ENCODE results near the gene TUBG2. TPM values are rescaled to one million over a fixed set of nuclear protein-coding genes. Genes with fewer than 3 reads are reported as not detected.
A peak's percentile ranks its signal among the peaks of the same experiment; 100 is the strongest.

Gene TUBG2
- total RNA-seq, 2 experiments from 2014 or later, result 9.0 to 9.7 TPM

GRCh38 chr17:42679492-42680330 lies 20.6 kb downstream of the TUBG2 start:
- ATAC-seq (ENCODE audit: poor library complexity), result peak; percentile 35

GRCh38 chr17:42680331-42680808 lies 21.3 kb downstream of the TUBG2 start:
- peak overlapping the region; percentile 76 for H3K4me3 Mint-ChIP-seq

More at GRCh38 chr17:42679492-42680330, 20.6 kb downstream of the TUBG2 start:
- peak; percentile 84 for TF ChIP-seq CTCF (IDR thresholded peaks at IDR 0.05)
- H3K27ac Mint-ChIP-seq, result peak overlapping the region; percentile 79
- intact Hi-C loops (cut with DNase I, micrococcal nuclease), result loop anchor here (1.0 to 10.0 kb wide), 5 partner anchors 63 to 1445 kb away; partner anchors contain the start of genes HDAC5 (in 1 of the 2), RETREG3 (in 1 of the 2) and TUBG1 (in 1 of the 2)
- H3K27me3 ChIP-seq (ENCODE audit: control insufficient read depth in 1 of 2, insufficient read depth in 2 of 2, low read length in 2 of 2), result peaks cover 46 to 52% of the 10 kb centered on the region in 2 experiments
- H3K27me3 Mint-ChIP-seq, result peaks cover 63% of the 10 kb centered on the region
- ChIA-PET POLR2A (interaction anchor here (0.7 to 4.3 kb wide), 10 partner anchors 9 to 636 kb away, joined by 3 to 22 read pairs (median 3); partner anchors contain the start of genes PSMC3IP, RETREG3, STAT3 and TUBG1), CTCF (interaction anchor here (0.6 to 2.8 kb wide), 10 partner anchors 8 to 804 kb away, joined by 3 to 24 read pairs (median 4); partner anchors contain the start of genes BECN1, DHX8, NKIRAS2 and PSMC3IP)
- peaks cover 83% of the 10 kb centered on the region for H3K4me1 ChIP-seq (ENCODE audit: insufficient read depth, low read length)
- no peaks in the 10 kb centered on the region for H3K9me3 Mint-ChIP-seq
- H3K36me3 ChIP-seq (ENCODE audit: insufficient read depth, low read length), result no peaks in the 10 kb centered on the region
- peak overlapping the region; percentile 49 for H3K4me3 ChIP-seq (ENCODE audit: low read length)
- H3K27ac ChIP-seq (ENCODE audit: low read depth in 1 of 2, low read length in 2 of 2), result peak overlapping the region in 1 of 2 donors; percentile 44
- H3K4me1 Mint-ChIP-seq (ENCODE audit: low read depth), result peaks cover 68% of the 10 kb centered on the region
- DNase-seq, result peak; percentile 52 to 91 (median 70)
- peaks cover 0 to 19% of the 10 kb centered on the region in 2 experiments for H3K9me3 ChIP-seq (ENCODE audit: control insufficient read depth in 1 of 2, insufficient read depth in 1 of 2, low read length in 2 of 2)
- H3K36me3 Mint-ChIP-seq (ENCODE audit: low read depth), result no peaks in the 10 kb centered on the region
- peak overlapping the region; percentile 73 for H3K4me3 Mint-ChIP-seq

More at GRCh38 chr17:42680331-42680808, 21.3 kb downstream of the TUBG2 start:
- Mint-ChIP-seq H3K9me3 (no peaks in the 10 kb centered on the region), H3K27ac (peak overlapping the region; percentile 66), H3K4me1 (ENCODE audit: low read depth) (peaks cover 64% of the 10 kb centered on the region), H3K27me3 (peaks cover 60% of the 10 kb centered on the region), H3K36me3 (ENCODE audit: low read depth) (no peaks in the 10 kb centered on the region)
- Histone ChIP-seq H3K9me3 (ENCODE audit: control insufficient read depth in 1 of 2, insufficient read depth in 1 of 2, low read length in 2 of 2) (peaks cover 0 to 19% of the 10 kb centered on the region in 2 experiments), H3K27me3 (ENCODE audit: control insufficient read depth in 1 of 2, insufficient read depth in 2 of 2, low read length in 2 of 2) (peaks cover 44 to 45% of the 10 kb centered on the region in 2 experiments), H3K4me1 (ENCODE audit: insufficient read depth, low read length) (peaks cover 78% of the 10 kb centered on the region), H3K27ac (ENCODE audit: low read depth in 1 of 2, low read length in 2 of 2) (no peak overlapping the region), H3K36me3 (ENCODE audit: insufficient read depth, low read length) (no peaks in the 10 kb centered on the region), H3K4me3 (ENCODE audit: low read length) (peak overlapping the region; percentile 49)
- ATAC-seq (ENCODE audit: poor library complexity), result no peak
- intact Hi-C loops (cut with DNase I, micrococcal nuclease), result loop anchor here in 1 of 2 experiments (5.0 kb wide), 1 partner anchor 62 kb away; no protein-coding TSS in a partner anchor
- CTCF ChIA-PET, result interaction anchor here (0.7 to 2.8 kb wide), 3 partner anchors 10 to 102 kb away, joined by 3 to 24 read pairs (median 6); partner anchors contain the start of gene PSMC3IP
- no peak for TF ChIP-seq CTCF (IDR thresholded peaks at IDR 0.05)
- POLR2A ChIA-PET, result interaction anchor here (0.6 to 4.3 kb wide), 6 partner anchors 10 to 570 kb away, joined by 3 to 22 read pairs (median 5); partner anchors contain the start of genes PSMC3IP, RETREG3 and TUBG1
- no peak for DNase-seq
